CD14-positive monocyte (primary cell): ENCODE measurements around the gene ALDH1A3. TPM values are rescaled to one million over a fixed set of nuclear protein-coding genes. Genes with fewer than 3 reads are reported as not detected.

Source experiments
- DNase-seq, 3 donors: peaks; one replicate each; pipeline ENCODE4 v3.0.0-alpha.2; 2011 to 2022
- H2AFZ ChIP-seq: 2 replicates; pipeline ENCODE4 v1.6.0; 2012; ENCODE audit warnings: mild to moderate bottlenecking, low read depth, low read length, inconsistent platforms; ENCODE audit not compliant: insufficient read depth, poor library complexity, severe bottlenecking
- H3K27ac ChIP-seq, 2 donors: 1 replicate in 1 of 2; 2 replicates in 1 of 2; pipeline ENCODE4 v1.5.1; 2012 to 2013; ENCODE audit warnings: low read length in 2 of 2, control low read depth in 1 of 2, inconsistent platforms in 1 of 2, low read depth in 1 of 2, mild to moderate bottlenecking in 1 of 2
- H3K27me3 ChIP-seq, 2 donors: one replicate each; pipeline versions ENCODE4 v1.6.0 to v1.6.1; 2011 to 2013; ENCODE audit warnings: low read length in 2 of 2; ENCODE audit not compliant: control insufficient read depth in 2 of 2, insufficient read depth in 2 of 2
- H3K36me3 ChIP-seq, 2 donors: replicated peaks in 1 of 2; 1 replicate in 1 of 2; 2 replicates in 1 of 2; pipeline versions ENCODE4 v1.5.1 to v1.6.1; 2012 to 2013; ENCODE audit warnings: low read length in 2 of 2, control low read depth in 1 of 2, inconsistent platforms in 1 of 2, mild to moderate bottlenecking in 1 of 2; ENCODE audit not compliant: insufficient read depth in 2 of 2, control insufficient read depth in 1 of 2
- H3K4me1 ChIP-seq, 2 donors: 1 replicate in 1 of 2; 2 replicates in 1 of 2; pipeline versions ENCODE4 v1.5.1 to v1.6.1; 2012 to 2013; ENCODE audit warnings: low read length in 2 of 2, control low read depth in 1 of 2, inconsistent platforms in 1 of 2, mild to moderate bottlenecking in 1 of 2, moderate library complexity in 1 of 2; ENCODE audit not compliant: insufficient read depth in 2 of 2, control insufficient read depth in 1 of 2
- H3K4me2 ChIP-seq: replicated peaks from 2 replicates; pipeline ENCODE3; 2012; ENCODE audit warnings: low read length, moderate library complexity, mild to moderate bottlenecking; ENCODE audit not compliant: poor library complexity, severe bottlenecking; ENCODE audit errors: extremely low read depth
- H3K4me3 ChIP-seq, 3 experiments: fragments of 200-600 bp in 1 of 3; sonication (generic) in 1 of 3; replicated peaks in 1 of 3; 1 replicate in 2 of 3; 2 replicates in 1 of 3; pipeline ENCODE4 v1.5.1; 2011 to 2013; ENCODE audit warnings: low read length in 3 of 3, mild to moderate bottlenecking in 3 of 3, control low read depth in 2 of 3, low read depth in 2 of 3, inconsistent platforms in 1 of 3, moderate library complexity in 1 of 3
- H3K79me2 ChIP-seq: 2 replicates; pipeline ENCODE4 v1.6.0; 2012; ENCODE audit warnings: mild to moderate bottlenecking, control low read depth, inconsistent platforms, low read length, moderate library complexity; ENCODE audit not compliant: insufficient read depth
- H3K9ac ChIP-seq: 2 replicates; pipeline ENCODE4 v1.6.0; 2017; ENCODE audit warnings: low read length, mild to moderate bottlenecking; ENCODE audit not compliant: insufficient read depth, poor library complexity, severe bottlenecking
- H3K9me3 ChIP-seq, 2 donors: replicated peaks in 1 of 2; 1 replicate in 1 of 2; 2 replicates in 1 of 2; pipeline versions ENCODE4 v1.5.1 to v1.6.1; 2012 to 2013; ENCODE audit warnings: low read length in 2 of 2, control low read depth in 1 of 2; ENCODE audit not compliant: control insufficient read depth in 1 of 2, insufficient read depth in 1 of 2
- H4K20me1 ChIP-seq: 2 replicates; pipeline ENCODE4 v1.6.0; 2012; ENCODE audit warnings: mild to moderate bottlenecking, low read length, control low read depth, moderate library complexity; ENCODE audit not compliant: insufficient read depth
- H3K27ac Mint-ChIP-seq, 7 donors: one replicate each; pipeline ENCODE4 v1.8.0; 2020; ENCODE audit warnings: mild to moderate bottlenecking in 7 of 7, mixed read lengths in 7 of 7, moderate library complexity in 6 of 7, inconsistent platforms in 2 of 7
- H3K27me3 Mint-ChIP-seq, 3 donors: one replicate each; pipeline ENCODE4 v1.8.0; 2021 to 2022; ENCODE audit warnings: low read depth in 3 of 3, mild to moderate bottlenecking in 3 of 3, mixed read lengths in 3 of 3, moderate library complexity in 3 of 3, inconsistent platforms in 1 of 3
- H3K36me3 Mint-ChIP-seq, 2 donors: one replicate each; pipeline ENCODE4 v1.8.0; 2020; ENCODE audit warnings: mixed read lengths in 2 of 2, inconsistent platforms in 1 of 2, mild to moderate bottlenecking in 1 of 2
- H3K4me1 Mint-ChIP-seq: one replicate; pipeline ENCODE4 v1.8.0; 2020; ENCODE audit warnings: mild to moderate bottlenecking, mixed read lengths
- H3K4me3 Mint-ChIP-seq, 2 donors: one replicate each; pipeline ENCODE4 v1.8.0; 2020; ENCODE audit warnings: mild to moderate bottlenecking in 2 of 2, mixed read lengths in 2 of 2, moderate library complexity in 1 of 2
- H3K9me3 Mint-ChIP-seq, 7 donors: one replicate each; pipeline ENCODE4 v1.8.0; 2020 to 2022; ENCODE audit warnings: mixed read lengths in 7 of 7, mild to moderate bottlenecking in 6 of 7, moderate library complexity in 6 of 7, inconsistent platforms in 2 of 7
- WGBS: methylation state at CpG from one replicate; pipeline ENCODE4 v1.1.5; 2013; ENCODE audit warnings: missing lambda C conversion rate; ENCODE audit not compliant: insufficient coverage; 5-methylcytosine and 5-hydroxymethylcytosine counted together
- intact Hi-C, 2 donors: fragments of 100-400 bp; cut with micrococcal nuclease; formaldehyde crosslinking; loops; one replicate each; pipeline versions ENCODE4 v1.15.0 to v1.15.1; 2023
- polyA plus RNA-seq, 3 donors: library from polyadenylated mRNA; depleted of rRNA in 1 of 3; unstranded in 2 of 3; stranded (reverse) in 1 of 3; fragments of 300-500 nt in 2 of 3; fragments of >200 nt in 1 of 3; fragmentation: Illumina TruSeq in 2 of 3; gene quantifications; 1 replicate in 2 of 3; 2 replicates in 1 of 3; pipeline ENCODE4 v1.2.3, GENCODE V29; 2012 to 2021
- TF ChIP-seq, protein P1 (sequence below): fragments of 200-600 bp; IDR thresholded peaks from one replicate; pipeline ENCODE4 v1.8.0; 2022; ENCODE audit warnings: antibody characterized with exemption, mild to moderate bottlenecking

The ALDH1A3 gene
- polyA plus RNA-seq, 3 donors = not detected

DNA sequence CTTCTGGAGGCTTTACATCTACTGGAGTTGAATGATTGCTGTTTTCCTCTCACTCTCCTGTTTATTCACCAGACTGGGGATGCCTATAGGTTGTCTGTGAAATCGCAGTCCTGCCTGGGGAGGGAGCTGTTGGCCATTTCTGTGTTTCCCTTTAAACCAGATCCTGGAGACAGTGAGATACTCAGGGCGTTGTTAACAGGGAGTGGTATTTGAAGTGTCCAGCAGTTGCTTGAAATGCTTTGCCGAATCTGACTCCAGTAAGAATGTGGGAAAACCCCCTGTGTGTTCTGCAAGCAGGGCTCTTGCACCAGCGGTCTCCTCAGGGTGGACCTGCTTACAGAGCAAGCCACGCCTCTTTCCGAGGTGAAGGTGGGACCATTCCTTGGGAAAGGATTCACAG is 35.2 kb downstream of the ALDH1A3 start:
- Mint-ChIP-seq H3K4me1 (peaks cover 13% of the 10 kb centered on the region), H3K27me3 (peaks cover 2 to 6% (median 3%) of the 10 kb centered on the region in 3 donors), H3K4me3 (no peak overlapping the region), H3K27ac (no peak overlapping the region), H3K9me3 (peaks cover 0 to 14% (median 3%) of the 10 kb centered on the region in 7 donors), H3K36me3 (peaks cover 2 to 3% of the 10 kb centered on the region in 2 donors)
- H3K27me3 ChIP-seq = no peaks in the 10 kb centered on the region
- TF ChIP-seq, protein P1, sequence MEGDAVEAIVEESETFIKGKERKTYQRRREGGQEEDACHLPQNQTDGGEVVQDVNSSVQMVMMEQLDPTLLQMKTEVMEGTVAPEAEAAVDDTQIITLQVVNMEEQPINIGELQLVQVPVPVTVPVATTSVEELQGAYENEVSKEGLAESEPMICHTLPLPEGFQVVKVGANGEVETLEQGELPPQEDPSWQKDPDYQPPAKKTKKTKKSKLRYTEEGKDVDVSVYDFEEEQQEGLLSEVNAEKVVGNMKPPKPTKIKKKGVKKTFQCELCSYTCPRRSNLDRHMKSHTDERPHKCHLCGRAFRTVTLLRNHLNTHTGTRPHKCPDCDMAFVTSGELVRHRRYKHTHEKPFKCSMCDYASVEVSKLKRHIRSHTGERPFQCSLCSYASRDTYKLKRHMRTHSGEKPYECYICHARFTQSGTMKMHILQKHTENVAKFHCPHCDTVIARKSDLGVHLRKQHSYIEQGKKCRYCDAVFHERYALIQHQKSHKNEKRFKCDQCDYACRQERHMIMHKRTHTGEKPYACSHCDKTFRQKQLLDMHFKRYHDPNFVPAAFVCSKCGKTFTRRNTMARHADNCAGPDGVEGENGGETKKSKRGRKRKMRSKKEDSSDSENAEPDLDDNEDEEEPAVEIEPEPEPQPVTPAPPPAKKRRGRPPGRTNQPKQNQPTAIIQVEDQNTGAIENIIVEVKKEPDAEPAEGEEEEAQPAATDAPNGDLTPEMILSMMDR = peak; percentile 5
- H2AFZ ChIP-seq = no peak overlapping the region
- intact Hi-C loops = loop anchor here in 1 of 2 donors (10.0 kb wide), 1 partner anchor 340 kb away; the partner anchor contains the start of gene CHSY1
- H3K79me2 ChIP-seq = peaks cover 4% of the 10 kb centered on the region
- H3K9me3 ChIP-seq = peaks cover 0 to 5% of the 10 kb centered on the region in 2 donors
- no peak overlapping the region for H3K4me3 ChIP-seq
- no peak overlapping the region for H3K27ac ChIP-seq
- H4K20me1 ChIP-seq = no peaks in the 10 kb centered on the region
- no peak overlapping the region for H3K4me2 ChIP-seq
- no peak overlapping the region for H3K9ac ChIP-seq
- 100% methylated on average over 4 of the region's 6 CpGs for WGBS
- H3K4me1 ChIP-seq = peaks cover 11 to 19% of the 10 kb centered on the region in 2 donors
- DNase-seq = no peak
- H3K36me3 ChIP-seq = no peaks in the 10 kb centered on the region

DNA sequence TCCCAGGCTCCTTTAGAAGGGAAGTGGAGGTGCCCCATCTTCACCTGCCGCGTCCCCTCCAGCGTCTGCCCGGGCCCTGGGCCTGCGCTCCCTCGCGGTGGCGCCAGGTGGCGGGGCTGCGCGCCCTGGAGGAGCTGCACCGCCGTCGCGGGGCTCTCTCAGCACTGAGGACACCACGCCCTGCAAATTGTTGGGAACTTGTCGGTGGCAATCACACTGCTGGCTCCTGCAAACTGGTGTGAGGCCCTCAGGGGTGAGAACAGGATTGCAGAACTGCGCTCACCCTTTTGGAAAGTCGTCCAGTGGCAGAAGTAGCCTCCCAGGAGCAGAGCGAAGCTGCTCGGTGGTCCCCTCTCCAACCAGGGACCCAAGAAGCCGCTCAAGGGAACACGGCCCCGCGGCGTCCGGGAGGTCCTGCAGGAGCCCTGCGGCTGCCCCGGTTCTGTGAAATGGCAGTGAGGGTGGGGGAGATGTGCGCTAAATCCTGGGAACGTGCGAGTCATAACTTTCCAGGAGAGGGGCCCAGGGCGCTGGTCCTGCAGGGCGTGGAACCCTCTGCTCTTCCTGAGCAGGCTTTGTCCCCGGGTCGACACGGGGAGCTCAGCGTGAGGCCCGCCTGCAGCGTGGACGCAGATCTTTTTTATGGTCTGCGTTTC is 38.5 kb downstream of the ALDH1A3 start:
- H3K36me3 ChIP-seq = no peaks in the 10 kb centered on the region
- H3K27ac ChIP-seq = peak overlapping the region in 1 of 2 donors; percentile 80
- H3K36me3 Mint-ChIP-seq = peaks cover 8% of the 10 kb centered on the region in 2 donors
- peaks cover 0 to 4% of the 10 kb centered on the region in 2 donors for H3K9me3 ChIP-seq
- no peaks in the 10 kb centered on the region for H3K27me3 ChIP-seq
- H3K4me2 ChIP-seq = peak overlapping the region; percentile 98
- TF ChIP-seq, protein P1 = peak; percentile 97
- WGBS = 2% methylated on average over 36 of the region's 42 CpGs
- peaks cover 41 to 51% of the 10 kb centered on the region in 2 donors for H3K4me1 ChIP-seq
- intact Hi-C loops = loop anchor here (1.0 to 10.0 kb wide), 2 partner anchors 89 to 337 kb away; partner anchors contain the start of gene CHSY1 (in 1 of the 2)
- peak overlapping the region; percentile 76 to 93 (median 83) for H3K4me3 ChIP-seq
- H3K27ac Mint-ChIP-seq = peak overlapping the region; percentile 18 to 89 (median 79)
- peaks cover 0 to 6% (median 2%) of the 10 kb centered on the region in 3 donors for H3K27me3 Mint-ChIP-seq
- peak overlapping the region; percentile 90 to 94 for H3K4me3 Mint-ChIP-seq
- H3K9ac ChIP-seq = peak overlapping the region; percentile 75
- H3K9me3 Mint-ChIP-seq = peaks cover 0 to 9% (median 3%) of the 10 kb centered on the region in 7 donors
- H3K79me2 ChIP-seq = peaks cover 30% of the 10 kb centered on the region
- H3K4me1 Mint-ChIP-seq = peaks cover 45% of the 10 kb centered on the region
- H2AFZ ChIP-seq = peak overlapping the region; percentile 87
- peaks cover 19% of the 10 kb centered on the region for H4K20me1 ChIP-seq
- DNase-seq = peak; percentile 71 to 75 (median 75)
